ENCODE results near the gene NOP53.

The NOP53 gene

DNA sequence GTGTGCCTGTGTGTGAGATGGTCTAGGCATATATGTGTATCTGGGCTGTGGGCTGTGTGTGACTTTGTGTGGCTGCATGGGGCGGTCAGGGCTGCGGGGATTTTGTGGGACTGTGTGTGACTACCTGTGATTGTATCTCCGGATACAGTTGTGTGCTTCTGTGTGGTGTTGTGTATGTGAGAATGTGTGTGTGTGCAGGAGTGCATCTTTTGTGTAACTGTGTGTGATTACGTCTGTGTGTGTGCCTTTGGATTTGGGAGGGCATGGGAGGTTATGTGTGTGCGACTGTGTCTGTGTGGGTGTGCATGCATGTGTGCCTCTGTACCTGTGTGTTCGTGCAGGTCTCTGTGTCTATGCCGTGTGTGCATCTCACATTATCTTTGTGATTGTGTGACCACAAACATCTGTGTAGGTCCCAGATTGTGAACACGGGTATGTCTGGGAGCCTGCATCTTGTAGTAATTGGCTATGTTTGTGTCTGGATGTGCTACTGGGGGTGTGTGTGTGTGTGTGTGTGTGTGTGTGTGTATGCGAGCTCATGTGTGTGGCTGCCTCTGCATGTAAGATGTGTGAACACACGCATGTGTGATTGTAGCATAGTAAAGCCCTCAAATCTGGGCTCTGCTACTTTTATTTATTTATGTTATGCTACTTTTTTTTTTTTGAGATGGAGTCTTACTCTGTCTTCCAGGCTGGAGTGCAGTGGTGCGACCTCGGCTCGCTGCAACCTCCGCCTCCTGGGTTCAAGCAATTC, 24.5 kb upstream of the NOP53 start:
- Histone ChIP-seq H3K4me1 (ENCODE audit: insufficient read depth, low read length, poor library complexity, severe bottlenecking) (no peaks in the 10 kb centered on the region), H3K79me2 (ENCODE audit: insufficient read depth, low read length) (no peaks in the 10 kb centered on the region)
- TF ChIP-seq, protein P1, sequence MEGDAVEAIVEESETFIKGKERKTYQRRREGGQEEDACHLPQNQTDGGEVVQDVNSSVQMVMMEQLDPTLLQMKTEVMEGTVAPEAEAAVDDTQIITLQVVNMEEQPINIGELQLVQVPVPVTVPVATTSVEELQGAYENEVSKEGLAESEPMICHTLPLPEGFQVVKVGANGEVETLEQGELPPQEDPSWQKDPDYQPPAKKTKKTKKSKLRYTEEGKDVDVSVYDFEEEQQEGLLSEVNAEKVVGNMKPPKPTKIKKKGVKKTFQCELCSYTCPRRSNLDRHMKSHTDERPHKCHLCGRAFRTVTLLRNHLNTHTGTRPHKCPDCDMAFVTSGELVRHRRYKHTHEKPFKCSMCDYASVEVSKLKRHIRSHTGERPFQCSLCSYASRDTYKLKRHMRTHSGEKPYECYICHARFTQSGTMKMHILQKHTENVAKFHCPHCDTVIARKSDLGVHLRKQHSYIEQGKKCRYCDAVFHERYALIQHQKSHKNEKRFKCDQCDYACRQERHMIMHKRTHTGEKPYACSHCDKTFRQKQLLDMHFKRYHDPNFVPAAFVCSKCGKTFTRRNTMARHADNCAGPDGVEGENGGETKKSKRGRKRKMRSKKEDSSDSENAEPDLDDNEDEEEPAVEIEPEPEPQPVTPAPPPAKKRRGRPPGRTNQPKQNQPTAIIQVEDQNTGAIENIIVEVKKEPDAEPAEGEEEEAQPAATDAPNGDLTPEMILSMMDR (conservative IDR thresholded peaks at IDR 0.05; ENCODE audit: low read length) = no peak
- no peak for TF ChIP-seq EZH2phosphoT487 (IDR thresholded peaks at IDR 0.05; ENCODE audit: borderline replicate concordance)

DNA sequence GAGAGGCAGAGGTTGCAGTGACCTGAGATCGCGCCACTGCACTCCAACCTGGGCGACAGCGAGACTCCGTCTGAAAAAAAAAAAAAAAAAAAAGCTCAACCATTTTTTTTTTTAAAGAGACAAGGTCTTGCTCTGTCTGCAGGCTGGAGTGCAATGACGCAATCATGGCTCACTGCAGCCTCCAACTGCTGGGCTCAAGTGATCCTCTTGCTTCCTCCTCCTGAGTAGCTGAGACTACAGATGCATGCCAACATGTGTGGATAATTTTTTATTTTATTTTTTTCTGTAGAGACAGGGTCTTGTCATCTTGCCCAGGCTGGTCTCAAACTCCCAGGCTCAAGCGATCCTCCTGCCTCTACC, 21.8 kb upstream of the NOP53 start:
- Histone ChIP-seq H3K9ac (ENCODE audit: low read depth, low read length, poor library complexity, severe bottlenecking) (no peak overlapping the region), H3K4me1 (ENCODE audit: insufficient read depth, low read length, poor library complexity, severe bottlenecking) (peaks cover 4% of the 10 kb centered on the region), H3F3A (ENCODE audit: low read depth) (no peaks in the 10 kb centered on the region), H3K79me2 (ENCODE audit: insufficient read depth, low read length) (no peaks in the 10 kb centered on the region), H3K9me3 (ENCODE audit: insufficient read depth, low read depth, low read length) (no peaks in the 10 kb centered on the region), H3K9me2 (replicated peaks; ENCODE audit: low read depth, low read length) (no peaks in the 10 kb centered on the region), H2AFZ (ENCODE audit: low read length) (no peak overlapping the region), H3K36me3 (ENCODE audit: insufficient read depth, low read length) (no peaks in the 10 kb centered on the region), H3K4me3 (ENCODE audit: low read length, poor library complexity, severe bottlenecking) (no peak overlapping the region), H3K27me3 (ENCODE audit: insufficient read depth, low read length, poor library complexity, severe bottlenecking) (no peaks in the 10 kb centered on the region), H3K4me2 (ENCODE audit: low read depth, low read length, poor library complexity, severe bottlenecking) (no peak overlapping the region), H4K20me1 (ENCODE audit: insufficient read depth, low read length, poor library complexity, severe bottlenecking) (no peaks in the 10 kb centered on the region)
- TF ChIP-seq, protein P1 (conservative IDR thresholded peaks at IDR 0.05; ENCODE audit: low read length) = no peak
- TF ChIP-seq EZH2phosphoT487 (IDR thresholded peaks at IDR 0.05; ENCODE audit: borderline replicate concordance) = no peak

More for the DNA sequence above, 24.5 kb upstream of the NOP53 start:
- Histone ChIP-seq H3K27me3 (ENCODE audit: insufficient read depth, low read length, poor library complexity, severe bottlenecking) (no peaks in the 10 kb centered on the region), H3K9ac (ENCODE audit: low read depth, low read length, poor library complexity, severe bottlenecking) (no peak overlapping the region), H3F3A (ENCODE audit: low read depth) (no peaks in the 10 kb centered on the region), H3K9me3 (ENCODE audit: insufficient read depth, low read depth, low read length) (no peaks in the 10 kb centered on the region), H4K20me1 (ENCODE audit: insufficient read depth, low read length, poor library complexity, severe bottlenecking) (no peaks in the 10 kb centered on the region), H2AFZ (ENCODE audit: low read length) (no peak overlapping the region), H3K4me3 (ENCODE audit: low read length, poor library complexity, severe bottlenecking) (no peak overlapping the region), H3K9me2 (replicated peaks; ENCODE audit: low read depth, low read length) (no peaks in the 10 kb centered on the region), H3K36me3 (ENCODE audit: insufficient read depth, low read length) (no peaks in the 10 kb centered on the region), H3K4me2 (ENCODE audit: low read depth, low read length, poor library complexity, severe bottlenecking) (no peak overlapping the region)

DNA sequence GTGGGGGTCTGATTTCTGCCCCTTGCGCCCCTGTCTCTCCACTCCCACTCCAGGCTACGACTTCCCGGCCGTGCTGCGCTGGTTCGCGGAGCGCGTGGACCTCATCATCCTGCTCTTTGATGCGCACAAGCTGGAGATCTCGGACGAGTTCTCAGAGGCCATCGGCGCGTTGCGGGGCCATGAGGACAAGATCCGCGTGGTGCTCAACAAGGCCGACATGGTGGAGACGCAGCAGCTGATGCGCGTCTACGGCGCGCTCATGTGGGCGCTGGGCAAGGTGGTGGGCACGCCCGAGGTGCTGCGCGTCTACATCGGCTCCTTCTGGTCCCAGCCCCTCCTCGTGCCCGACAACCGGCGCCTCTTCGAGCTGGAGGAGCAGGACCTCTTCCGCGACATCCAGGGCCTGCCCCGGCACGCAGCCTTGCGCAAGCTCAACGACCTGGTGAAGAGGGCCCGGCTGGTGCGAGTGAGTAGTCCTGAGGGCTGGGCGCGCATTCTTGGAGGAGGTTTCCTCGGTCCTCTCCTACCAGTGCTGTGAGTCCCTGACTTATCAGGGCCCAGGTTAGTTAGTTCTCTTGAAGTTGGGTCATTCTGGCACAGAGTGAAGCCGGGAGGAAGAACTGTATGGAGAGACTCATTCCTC, 19.5 kb upstream of the NOP53 start:
- Histone ChIP-seq H3K4me2 (ENCODE audit: low read depth, low read length, poor library complexity, severe bottlenecking) (no peak overlapping the region), H3K79me2 (ENCODE audit: insufficient read depth, low read length) (0 out of 2 replicates have a peak, but pooled peaks cover 3% of the 10 kb centered on the region), H3F3A (ENCODE audit: low read depth) (peaks cover 3% of the 10 kb centered on the region; the same call in 1 of the 2 replicates)

More for the DNA sequence above, 19.5 kb upstream of the NOP53 start:
- Histone ChIP-seq H3K4me1 (ENCODE audit: insufficient read depth, low read length, poor library complexity, severe bottlenecking) (peaks cover 19% of the 10 kb centered on the region), H2AFZ (ENCODE audit: low read length) (no peak overlapping the region), H3K4me3 (ENCODE audit: low read length, poor library complexity, severe bottlenecking) (no peak overlapping the region), H3K9me3 (ENCODE audit: insufficient read depth, low read depth, low read length) (no peaks in the 10 kb centered on the region), H3K27me3 (ENCODE audit: insufficient read depth, low read length, poor library complexity, severe bottlenecking) (no peaks in the 10 kb centered on the region), H3K36me3 (ENCODE audit: insufficient read depth, low read length) (no peaks in the 10 kb centered on the region), H3K9me2 (replicated peaks; ENCODE audit: low read depth, low read length) (no peaks in the 10 kb centered on the region), H3K9ac (ENCODE audit: low read depth, low read length, poor library complexity, severe bottlenecking) (no peak overlapping the region), H4K20me1 (ENCODE audit: insufficient read depth, low read length, poor library complexity, severe bottlenecking) (no peaks in the 10 kb centered on the region)
- TF ChIP-seq EZH2phosphoT487 (IDR thresholded peaks at IDR 0.05; ENCODE audit: borderline replicate concordance) = no peak
- TF ChIP-seq, protein P1 (conservative IDR thresholded peaks at IDR 0.05; ENCODE audit: low read length) = no peak
